Testis (tissue), 5 donors: ENCODE results near the gene GPRASP2. TPM values are rescaled to one million over a fixed set of nuclear protein-coding genes. Genes with fewer than 3 reads are reported as not detected.
"Not testable (repeated sequence)": the region's sequence is repeated elsewhere in the genome, so short reads cannot be mapped to it uniquely, and the experiment has no call there.

Experiments used
- DNase-seq: peaks from one replicate; pipeline ENCODE4 v3.0.0-alpha.2; 2019
- H3K27ac ChIP-seq, 2 donors: fragments of 200-600 bp; sonication (generic); one replicate each; pipeline ENCODE4 v1.5.1; 2019
- H3K27me3 ChIP-seq: fragments of 200-600 bp; sonication (generic); one replicate; pipeline ENCODE4 v1.5.1; 2019
- H3K36me3 ChIP-seq: fragments of 200-600 bp; sonication (generic); one replicate; pipeline ENCODE4 v1.5.1; 2017; ENCODE audit warnings: low read depth; ENCODE audit errors: missing control alignments
- H3K4me1 ChIP-seq: fragments of 200-600 bp; sonication (generic); one replicate; pipeline ENCODE4 v1.5.1; 2019
- H3K4me3 ChIP-seq, 2 donors: fragments of 200-600 bp; sonication (generic); one replicate each; pipeline ENCODE4 v1.5.1; 2017 to 2019
- H3K9me3 ChIP-seq: fragments of 200-600 bp; sonication (generic); one replicate; pipeline ENCODE4 v1.5.1; 2017
- CTCF ChIP-seq, 3 experiments: fragments of 450-650 bp in 2 of 3; fragments of 200-600 bp in 1 of 3; sonication (generic) in 1 of 3; IDR thresholded peaks; one replicate each; pipeline ENCODE4 v1.5.1; 2016 to 2019; ENCODE audit warnings: antibody characterized with exemption in 3 of 3, mild to moderate bottlenecking in 2 of 3, moderate library complexity in 1 of 3
- POLR2A ChIP-seq: fragments of 450-650 bp; IDR thresholded peaks from one replicate; pipeline ENCODE4 v1.6.1; 2017; ENCODE audit warnings: antibody characterized with exemption, mild to moderate bottlenecking, moderate library complexity
- WGBS, 2 donors: methylation state at CpG; one replicate each; pipeline ENCODE4 v1.1.5; 2018; 5-methylcytosine and 5-hydroxymethylcytosine counted together
- intact Hi-C: fragments of 100-400 bp; cut with DNase I; formaldehyde crosslinking; loops from one replicate; pipeline ENCODE4 v1.15.1; 2023; ENCODE audit warnings: low total_unique reads
- long read RNA-seq, 2 donors: transcript quantifications; one replicate each; lab custom pipeline, GENCODE V29; 2026
- polyA plus RNA-seq: library from polyadenylated mRNA; stranded (reverse); fragments of 350-450 nt; fragmentation: Illumina TruSeq; extraction: RNeasy Lipid Tissue Mini Kit (QIAGEN cat#74804); gene quantifications from one replicate; pipeline ENCODE4 v1.2.3, GENCODE V29; 2014; ENCODE audit warnings: low read depth, low replicate concordance; ENCODE audit not compliant: insufficient read depth
- total RNA-seq, 2 donors: library from RNA; depleted of rRNA; stranded (reverse); fragments of >200 nt; gene quantifications; one replicate each; pipeline ENCODE4 v1.2.3, GENCODE V29; 2016

GPRASP2 gene
- total RNA-seq (10 to 100 TPM in 1 of 2 donors, 1 to 10 TPM in 1; 8.4 to 12.8 TPM), polyA plus RNA-seq (11.9 TPM)
- long read RNA-seq, donor 1, transcript GPRASP2-202 (5 exons, 581 nt), result major isoform, 5 of 7 reads
- long read RNA-seq, donor 1, partial matches to known transcripts, result 0 of 7 reads
- long read RNA-seq, donor 1, other reads (novel, unspliced or antisense), result 0 of 7 reads
- long read RNA-seq, donor 2, transcript GPRASP2-202 (5 exons, 581 nt), result major isoform, 7 of 8 reads
- long read RNA-seq, donor 2, partial matches to known transcripts, result 0 of 8 reads
- long read RNA-seq, donor 2, other reads (novel, unspliced or antisense), result 0 of 8 reads

GRCh38 chrX:102712216-102712966 is at the start of gene GPRASP2:
Gene GPRASP2 (plus strand): TSS chrX:102712448. CDS start chrX:102714870, 2,422 bp downstream.
- intact Hi-C loops, result no loop called here
- 0% methylated on average over 12 of the region's 68 CpGs; no CpG with 5 or more reads in 1 of the 2 donors for WGBS, 2 donors

GRCh38 chrX:102663820-102664219 is 48.4 kb upstream of the GPRASP2 start:
- H3K4me1 ChIP-seq, H3K36me3 ChIP-seq, H3K4me3 ChIP-seq, H3K27me3 ChIP-seq, intact Hi-C loops, DNase-seq, H3K9me3 ChIP-seq, H3K27ac ChIP-seq: not testable (repeated sequence)
- 95 to 100% methylated on average over 1 to 4 of the region's 4 CpGs for WGBS, 2 donors

More at GRCh38 chrX:102712216-102712966, at the start of gene GPRASP2:
- Histone ChIP-seq H3K27me3 (no peaks in the 10 kb centered on the region), H3K36me3 (no peaks in the 10 kb centered on the region), H3K4me1 (no peaks in the 10 kb centered on the region), H3K27ac (peak within 1 kb of the TSS; percentile 90 to 93), H3K4me3 (peak within 1 kb of the TSS; percentile 62 to 75), H3K9me3 (no peaks in the 10 kb centered on the region)
- TF ChIP-seq CTCF (IDR thresholded peaks at IDR 0.05) (no peak), POLR2A (no peak)
- peak; percentile 52 for DNase-seq

GRCh38 chrX:102667034-102667433 is 45.2 kb upstream of the GPRASP2 start:
- H3K27me3 ChIP-seq, H3K4me3 ChIP-seq, intact Hi-C loops, H3K4me1 ChIP-seq, H3K27ac ChIP-seq, DNase-seq, H3K36me3 ChIP-seq, H3K9me3 ChIP-seq: not testable (repeated sequence)
- WGBS, 2 donors, result 91 to 100% methylated on average over 1 of the region's 1 CpG

- 92% methylated on average over 3 of the region's 4 CpGs; no CpG with 5 or more reads in 1 of the 2 donors for WGBS, 2 donors
- Histone ChIP-seq H3K36me3 (no peaks in the 10 kb centered on the region), H3K9me3 (no peaks in the 10 kb centered on the region), H3K27me3 (no peaks in the 10 kb centered on the region), H3K4me1 (no peaks in the 10 kb centered on the region), H3K4me3 (no peak overlapping the region), H3K27ac (no peak overlapping the region)
- DNase-seq, result no peak
- intact Hi-C loops, result no loop called here
- TF ChIP-seq CTCF (IDR thresholded peaks at IDR 0.05), result no peak
Measured at GRCh38 chrX:102669526-102669925, 42.7 kb upstream of the GPRASP2 start.

- WGBS, 2 donors, result 45 to 48% methylated on average over 3 of the region's 3 CpGs
Measured at GRCh38 chrX:102672856-102673255, 39.4 kb upstream of the GPRASP2 start.

GRCh38 chrX:102677479-102677878 is 34.8 kb upstream of the GPRASP2 start:
- H3K4me3 ChIP-seq, H3K4me1 ChIP-seq, H3K27me3 ChIP-seq, H3K36me3 ChIP-seq, H3K27ac ChIP-seq, H3K9me3 ChIP-seq, DNase-seq, intact Hi-C loops: not testable (repeated sequence)
- 100% methylated on average over 1 of the region's 1 CpG for WGBS, 2 donors

More at GRCh38 chrX:102672856-102673255, 39.4 kb upstream of the GPRASP2 start:
- no peak overlapping the region for H3K27ac ChIP-seq
- TF ChIP-seq CTCF (IDR thresholded peaks at IDR 0.05) (no peak), POLR2A (no peak)
- DNase-seq, result no peak
- intact Hi-C loops, result no loop called here
- H3K27me3 ChIP-seq, result no peaks in the 10 kb centered on the region
- H3K4me1 ChIP-seq, result no peaks in the 10 kb centered on the region
- no peak overlapping the region for H3K4me3 ChIP-seq
- no peaks in the 10 kb centered on the region for H3K9me3 ChIP-seq
- H3K36me3 ChIP-seq, result no peaks in the 10 kb centered on the region
